ENCODE measurements around the gene ZNF792.
"Not testable (repeated sequence)": the region's sequence is repeated elsewhere in the genome, so short reads cannot be mapped to it uniquely, and the experiment has no call there.

The ZNF792 gene

GRCh38 chr19:35008891-35009341 lies 44.9 kb upstream of the ZNF792 start:
- DNase-seq (ENCODE audit: low read depth), result no peak
- no peak overlapping the region for H3K4me3 ChIP-seq (replicated peaks; ENCODE audit: low read depth, low read length)
- no peak for TF ChIP-seq CTCF (IDR thresholded peaks at IDR 0.05; ENCODE audit: low read length, missing control alignments)

- not testable (repeated sequence) for H3K4me3 ChIP-seq (replicated peaks; ENCODE audit: low read depth, low read length); DNase-seq (ENCODE audit: low read depth)
Measured at GRCh38 chr19:35007427-35007826, 43.4 kb upstream of the ZNF792 start.

GRCh38 chr19:35006999-35007365 lies 43.0 kb upstream of the ZNF792 start:
- DNase-seq (ENCODE audit: low read depth), result no peak
- no peak overlapping the region for H3K4me3 ChIP-seq (replicated peaks; ENCODE audit: low read depth, low read length)
- no peak for TF ChIP-seq CTCF (IDR thresholded peaks at IDR 0.05; ENCODE audit: low read length, missing control alignments)

- peak; percentile 89 for DNase-seq (ENCODE audit: low read depth)
- no peak overlapping the region for H3K4me3 ChIP-seq (replicated peaks; ENCODE audit: low read depth, low read length)
- no peak for TF ChIP-seq CTCF (IDR thresholded peaks at IDR 0.05; ENCODE audit: low read length, missing control alignments)
Measured at GRCh38 chr19:35006342-35006998, 42.4 kb upstream of the ZNF792 start.

GRCh38 chr19:35006007-35006341 lies 41.9 kb upstream of the ZNF792 start:
- DNase-seq (ENCODE audit: low read depth); H3K4me3 ChIP-seq (replicated peaks; ENCODE audit: low read depth, low read length): not testable (repeated sequence)

GRCh38 chr19:35005256-35005977 lies 41.4 kb upstream of the ZNF792 start:
- TF ChIP-seq CTCF (IDR thresholded peaks at IDR 0.05; ENCODE audit: low read length, missing control alignments), result no peak
- DNase-seq (ENCODE audit: low read depth), result no peak

GRCh38 chr19:35004517-35005255 lies 40.7 kb upstream of the ZNF792 start:
- H3K4me3 ChIP-seq (replicated peaks; ENCODE audit: low read depth, low read length), result no peak overlapping the region
- DNase-seq (ENCODE audit: low read depth), result no peak
- TF ChIP-seq CTCF (IDR thresholded peaks at IDR 0.05; ENCODE audit: low read length, missing control alignments), result no peak

More at GRCh38 chr19:35005256-35005977, 41.4 kb upstream of the ZNF792 start:
- no peak overlapping the region for H3K4me3 ChIP-seq (replicated peaks; ENCODE audit: low read depth, low read length)
